HepG2 (cell line): ENCODE results near the gene PRDX2. TPM values are rescaled to one million over a fixed set of nuclear protein-coding genes. Genes with fewer than 3 reads are reported as not detected.
A peak's percentile ranks its signal among the peaks of the same experiment; 100 is the strongest.

Experiments
- DMAP1 ChIP-seq: IDR thresholded peaks from 2 replicates; pipeline ENCODE4 v1.6.1; 2016
- MIER3 ChIP-seq: IDR thresholded peaks from 2 replicates; pipeline ENCODE4 v1.6.1; 2016; ENCODE audit warnings: missing compliant biosample characterization, borderline replicate concordance
- PHF21A ChIP-seq: sonication (generic); formaldehyde crosslinking; IDR thresholded peaks from 2 replicates; pipeline ENCODE4 v1.5.0; 2020; ENCODE audit warnings: mild to moderate bottlenecking, missing genetic modification reagents
- RCOR2 ChIP-seq: IDR thresholded peaks from 2 replicates; pipeline ENCODE4 v1.6.1; 2016; ENCODE audit warnings: missing biosample characterization, missing genetic modification reagents
- SNAPC2 ChIP-seq: sonication (generic); formaldehyde crosslinking; IDR thresholded peaks from 2 replicates; pipeline ENCODE4 v1.8.1; 2022; ENCODE audit warnings: mild to moderate bottlenecking, missing genetic modification reagents
- ZBTB42 ChIP-seq: sonication (generic); formaldehyde crosslinking; IDR thresholded peaks from 2 replicates; pipeline ENCODE4 v1.5.0; 2020; ENCODE audit warnings: mild to moderate bottlenecking, missing genetic modification reagents
- ZNF432 ChIP-seq: sonication (generic); formaldehyde crosslinking; IDR thresholded peaks from 2 replicates; pipeline ENCODE4 v1.5.0; 2020; ENCODE audit warnings: missing genetic modification reagents, mild to moderate bottlenecking, borderline replicate concordance
- ZNF75D ChIP-seq: sonication (generic); formaldehyde crosslinking; IDR thresholded peaks from 2 replicates; pipeline ENCODE4 v1.8.1; 2023; ENCODE audit warnings: missing genetic modification reagents, mild to moderate bottlenecking, borderline replicate concordance
- ZNF788 ChIP-seq: sonication (generic); formaldehyde crosslinking; IDR thresholded peaks from 2 replicates; pipeline ENCODE4 v1.5.0; 2020; ENCODE audit warnings: mild to moderate bottlenecking, missing genetic modification reagents, borderline replicate concordance
- polyA plus RNA-seq, 8 experiments: library from polyadenylated mRNA; depleted of rRNA in 3 of 8; stranded (reverse) in 7 of 8; unstranded in 1 of 8; fragments of >200 nt; fragmentation: Illumina TruSeq in 4 of 8; extraction: Trizol in 4 of 8; gene quantifications; 2 replicates each; pipeline versions ENCODE4 v1.2.1 to v1.2.3, GENCODE V29; 2011 to 2016; ENCODE audit warnings: low read depth in 4 of 8, missing spikeins in 1 of 8, mixed read lengths in 1 of 8; ENCODE audit not compliant: insufficient read depth in 1 of 8
- total RNA-seq, 5 experiments: library from RNA; depleted of rRNA; stranded (reverse); fragments of >200 nt; fragmentation: Illumina TruSeq; extraction: Trizol; gene quantifications; 2 replicates each; pipeline ENCODE4 v1.2.3, GENCODE V29; 2016; ENCODE audit warnings: low read depth in 1 of 5
- TF ChIP-seq, protein P1 (sequence below): sonication (generic); formaldehyde crosslinking; IDR thresholded peaks from 2 replicates; pipeline ENCODE4 v1.5.1; 2020; ENCODE audit warnings: mild to moderate bottlenecking, missing genetic modification reagents, moderate library complexity
- TF ChIP-seq, protein P2 (sequence below), 2 experiments: IDR thresholded peaks; 2 replicates each; pipeline ENCODE4 v1.6.1; 2011 to 2012; ENCODE audit warnings: low read length in 2 of 2, borderline replicate concordance in 1 of 2, low read depth in 1 of 2, mild to moderate bottlenecking in 1 of 2, moderate library complexity in 1 of 2
- TF ChIP-seq, protein P3 (sequence below): sonication (generic); formaldehyde crosslinking; IDR thresholded peaks from 2 replicates; pipeline ENCODE4 v1.4.0; 2020; ENCODE audit warnings: mild to moderate bottlenecking, missing genetic modification reagents
- TF ChIP-seq, protein P4 (sequence below): fragments of 450-650 bp; IDR thresholded peaks from 2 replicates; pipeline ENCODE4 v1.6.1; 2017
- TF ChIP-seq, protein P5 (sequence below): sonication (generic); formaldehyde crosslinking; IDR thresholded peaks from 2 replicates; pipeline ENCODE4 v1.8.1; 2023; ENCODE audit warnings: missing genetic modification reagents, mild to moderate bottlenecking, borderline replicate concordance
- TF ChIP-seq, protein P6 (sequence below): sonication (generic); formaldehyde crosslinking; IDR thresholded peaks from 2 replicates; pipeline ENCODE4 v1.4.0; 2020; ENCODE audit warnings: missing genetic modification reagents; ENCODE audit errors: not compliant biosample characterization
- TF ChIP-seq, protein P7 (sequence below): sonication (generic); formaldehyde crosslinking; conservative IDR thresholded peaks from 2 replicates; pipeline ENCODE4 v1.4.0; 2020; ENCODE audit warnings: missing genetic modification reagents

PRDX2 gene
- total and polyA plus RNA-seq, 2 of the 13 experiments (the other 11 are each of a cell fraction or from before 2014, with no cell fraction given) = 218 to 381 TPM

DNA sequence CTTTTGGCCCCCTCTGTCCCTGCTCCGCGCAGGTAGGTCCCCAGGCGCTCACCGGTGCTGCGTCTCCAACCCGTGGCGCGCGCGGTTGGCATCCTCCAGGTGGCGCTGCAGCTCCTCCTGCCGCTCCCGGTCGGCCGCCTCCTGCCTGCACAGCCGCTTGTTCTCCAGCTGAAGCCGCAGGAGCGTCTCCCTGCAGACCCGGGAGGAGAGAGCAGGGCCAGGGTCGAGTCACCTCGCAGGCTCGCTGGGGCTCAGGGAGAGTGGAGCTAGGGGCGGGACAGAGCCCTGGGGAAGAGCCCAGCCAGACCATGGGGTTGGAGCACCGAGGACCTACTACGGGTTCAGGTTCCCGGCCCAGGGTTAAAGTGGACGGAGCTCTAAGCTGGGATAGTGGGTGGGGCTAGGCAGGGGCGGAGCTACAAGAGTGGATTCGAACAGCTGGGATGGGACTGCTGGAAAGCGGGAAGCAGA, 35.5 kb downstream of the PRDX2 start (continued):
- TF ChIP-seq ZBTB42 (CRISPR knock-in tag) = no peak
- TF ChIP-seq, protein P1, sequence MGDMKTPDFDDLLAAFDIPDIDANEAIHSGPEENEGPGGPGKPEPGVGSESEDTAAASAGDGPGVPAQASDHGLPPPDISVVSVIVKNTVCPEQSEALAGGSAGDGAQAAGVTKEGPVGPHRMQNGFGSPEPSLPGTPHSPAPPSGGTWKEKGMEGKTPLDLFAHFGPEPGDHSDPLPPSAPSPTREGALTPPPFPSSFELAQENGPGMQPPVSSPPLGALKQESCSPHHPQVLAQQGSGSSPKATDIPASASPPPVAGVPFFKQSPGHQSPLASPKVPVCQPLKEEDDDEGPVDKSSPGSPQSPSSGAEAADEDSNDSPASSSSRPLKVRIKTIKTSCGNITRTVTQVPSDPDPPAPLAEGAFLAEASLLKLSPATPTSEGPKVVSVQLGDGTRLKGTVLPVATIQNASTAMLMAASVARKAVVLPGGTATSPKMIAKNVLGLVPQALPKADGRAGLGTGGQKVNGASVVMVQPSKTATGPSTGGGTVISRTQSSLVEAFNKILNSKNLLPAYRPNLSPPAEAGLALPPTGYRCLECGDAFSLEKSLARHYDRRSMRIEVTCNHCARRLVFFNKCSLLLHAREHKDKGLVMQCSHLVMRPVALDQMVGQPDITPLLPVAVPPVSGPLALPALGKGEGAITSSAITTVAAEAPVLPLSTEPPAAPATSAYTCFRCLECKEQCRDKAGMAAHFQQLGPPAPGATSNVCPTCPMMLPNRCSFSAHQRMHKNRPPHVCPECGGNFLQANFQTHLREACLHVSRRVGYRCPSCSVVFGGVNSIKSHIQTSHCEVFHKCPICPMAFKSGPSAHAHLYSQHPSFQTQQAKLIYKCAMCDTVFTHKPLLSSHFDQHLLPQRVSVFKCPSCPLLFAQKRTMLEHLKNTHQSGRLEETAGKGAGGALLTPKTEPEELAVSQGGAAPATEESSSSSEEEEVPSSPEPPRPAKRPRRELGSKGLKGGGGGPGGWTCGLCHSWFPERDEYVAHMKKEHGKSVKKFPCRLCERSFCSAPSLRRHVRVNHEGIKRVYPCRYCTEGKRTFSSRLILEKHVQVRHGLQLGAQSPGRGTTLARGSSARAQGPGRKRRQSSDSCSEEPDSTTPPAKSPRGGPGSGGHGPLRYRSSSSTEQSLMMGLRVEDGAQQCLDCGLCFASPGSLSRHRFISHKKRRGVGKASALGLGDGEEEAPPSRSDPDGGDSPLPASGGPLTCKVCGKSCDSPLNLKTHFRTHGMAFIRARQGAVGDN (CRISPR knock-in tag) = peak; percentile 84
- no peak for TF ChIP-seq ZNF432 (CRISPR knock-in tag)
- peak; percentile 78 for TF ChIP-seq MIER3 (CRISPR knock-in tag)
- TF ChIP-seq, protein P2, sequence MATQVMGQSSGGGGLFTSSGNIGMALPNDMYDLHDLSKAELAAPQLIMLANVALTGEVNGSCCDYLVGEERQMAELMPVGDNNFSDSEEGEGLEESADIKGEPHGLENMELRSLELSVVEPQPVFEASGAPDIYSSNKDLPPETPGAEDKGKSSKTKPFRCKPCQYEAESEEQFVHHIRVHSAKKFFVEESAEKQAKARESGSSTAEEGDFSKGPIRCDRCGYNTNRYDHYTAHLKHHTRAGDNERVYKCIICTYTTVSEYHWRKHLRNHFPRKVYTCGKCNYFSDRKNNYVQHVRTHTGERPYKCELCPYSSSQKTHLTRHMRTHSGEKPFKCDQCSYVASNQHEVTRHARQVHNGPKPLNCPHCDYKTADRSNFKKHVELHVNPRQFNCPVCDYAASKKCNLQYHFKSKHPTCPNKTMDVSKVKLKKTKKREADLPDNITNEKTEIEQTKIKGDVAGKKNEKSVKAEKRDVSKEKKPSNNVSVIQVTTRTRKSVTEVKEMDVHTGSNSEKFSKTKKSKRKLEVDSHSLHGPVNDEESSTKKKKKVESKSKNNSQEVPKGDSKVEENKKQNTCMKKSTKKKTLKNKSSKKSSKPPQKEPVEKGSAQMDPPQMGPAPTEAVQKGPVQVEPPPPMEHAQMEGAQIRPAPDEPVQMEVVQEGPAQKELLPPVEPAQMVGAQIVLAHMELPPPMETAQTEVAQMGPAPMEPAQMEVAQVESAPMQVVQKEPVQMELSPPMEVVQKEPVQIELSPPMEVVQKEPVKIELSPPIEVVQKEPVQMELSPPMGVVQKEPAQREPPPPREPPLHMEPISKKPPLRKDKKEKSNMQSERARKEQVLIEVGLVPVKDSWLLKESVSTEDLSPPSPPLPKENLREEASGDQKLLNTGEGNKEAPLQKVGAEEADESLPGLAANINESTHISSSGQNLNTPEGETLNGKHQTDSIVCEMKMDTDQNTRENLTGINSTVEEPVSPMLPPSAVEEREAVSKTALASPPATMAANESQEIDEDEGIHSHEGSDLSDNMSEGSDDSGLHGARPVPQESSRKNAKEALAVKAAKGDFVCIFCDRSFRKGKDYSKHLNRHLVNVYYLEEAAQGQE (IDR thresholded peaks at IDR 0.05; ENCODE audit: borderline replicate concordance in 1 of 2, low read depth in 1 of 2, low read length in 2 of 2) = no peak
- TF ChIP-seq ZNF788 (CRISPR knock-in tag) = peak; percentile 89
- TF ChIP-seq PHF21A (CRISPR knock-in tag) = no peak; the same call in 1 of the 2 replicates
- TF ChIP-seq, protein P3, sequence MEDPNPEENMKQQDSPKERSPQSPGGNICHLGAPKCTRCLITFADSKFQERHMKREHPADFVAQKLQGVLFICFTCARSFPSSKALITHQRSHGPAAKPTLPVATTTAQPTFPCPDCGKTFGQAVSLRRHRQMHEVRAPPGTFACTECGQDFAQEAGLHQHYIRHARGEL (CRISPR knock-in tag) = no peak; the same call in 1 of the 2 replicates
- TF ChIP-seq, protein P4, sequence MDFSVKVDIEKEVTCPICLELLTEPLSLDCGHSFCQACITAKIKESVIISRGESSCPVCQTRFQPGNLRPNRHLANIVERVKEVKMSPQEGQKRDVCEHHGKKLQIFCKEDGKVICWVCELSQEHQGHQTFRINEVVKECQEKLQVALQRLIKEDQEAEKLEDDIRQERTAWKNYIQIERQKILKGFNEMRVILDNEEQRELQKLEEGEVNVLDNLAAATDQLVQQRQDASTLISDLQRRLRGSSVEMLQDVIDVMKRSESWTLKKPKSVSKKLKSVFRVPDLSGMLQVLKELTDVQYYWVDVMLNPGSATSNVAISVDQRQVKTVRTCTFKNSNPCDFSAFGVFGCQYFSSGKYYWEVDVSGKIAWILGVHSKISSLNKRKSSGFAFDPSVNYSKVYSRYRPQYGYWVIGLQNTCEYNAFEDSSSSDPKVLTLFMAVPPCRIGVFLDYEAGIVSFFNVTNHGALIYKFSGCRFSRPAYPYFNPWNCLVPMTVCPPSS = no peak
- TF ChIP-seq, protein P5, sequence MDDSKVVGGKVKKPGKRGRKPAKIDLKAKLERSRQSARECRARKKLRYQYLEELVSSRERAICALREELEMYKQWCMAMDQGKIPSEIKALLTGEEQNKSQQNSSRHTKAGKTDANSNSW (CRISPR knock-in tag) = no peak
- no peak for TF ChIP-seq SNAPC2 (CRISPR knock-in tag)
- TF ChIP-seq, protein P6, sequence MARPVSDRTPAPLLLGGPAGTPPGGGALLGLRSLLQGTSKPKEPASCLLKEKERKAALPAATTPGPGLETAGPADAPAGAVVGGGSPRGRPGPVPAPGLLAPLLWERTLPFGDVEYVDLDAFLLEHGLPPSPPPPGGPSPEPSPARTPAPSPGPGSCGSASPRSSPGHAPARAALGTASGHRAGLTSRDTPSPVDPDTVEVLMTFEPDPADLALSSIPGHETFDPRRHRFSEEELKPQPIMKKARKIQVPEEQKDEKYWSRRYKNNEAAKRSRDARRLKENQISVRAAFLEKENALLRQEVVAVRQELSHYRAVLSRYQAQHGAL (CRISPR knock-in tag) = no peak
- TF ChIP-seq DMAP1 = 0 out of 2 replicates have a peak, but pooled peaks have one; percentile 34
- no peak for TF ChIP-seq RCOR2 (CRISPR knock-in tag)
- TF ChIP-seq ZNF75D (CRISPR knock-in tag) = no peak
- TF ChIP-seq, protein P7, sequence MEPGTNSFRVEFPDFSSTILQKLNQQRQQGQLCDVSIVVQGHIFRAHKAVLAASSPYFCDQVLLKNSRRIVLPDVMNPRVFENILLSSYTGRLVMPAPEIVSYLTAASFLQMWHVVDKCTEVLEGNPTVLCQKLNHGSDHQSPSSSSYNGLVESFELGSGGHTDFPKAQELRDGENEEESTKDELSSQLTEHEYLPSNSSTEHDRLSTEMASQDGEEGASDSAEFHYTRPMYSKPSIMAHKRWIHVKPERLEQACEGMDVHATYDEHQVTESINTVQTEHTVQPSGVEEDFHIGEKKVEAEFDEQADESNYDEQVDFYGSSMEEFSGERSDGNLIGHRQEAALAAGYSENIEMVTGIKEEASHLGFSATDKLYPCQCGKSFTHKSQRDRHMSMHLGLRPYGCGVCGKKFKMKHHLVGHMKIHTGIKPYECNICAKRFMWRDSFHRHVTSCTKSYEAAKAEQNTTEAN (CRISPR knock-in tag) = no peak
